Fibroblast of villous mesenchyme (primary cell): Measurements from ENCODE around the gene KREMEN2. TPM values are rescaled to one million over a fixed set of nuclear protein-coding genes. Genes with fewer than 3 reads are reported as not detected.

Experiments
- DNase-seq: peaks from one replicate; pipeline ENCODE4 v3.0.0-alpha.2; 2010; ENCODE audit warnings: low read depth
- H3K4me3 ChIP-seq: 2 replicates; pipeline ENCODE4 v1.5.1; 2011; ENCODE audit warnings: low read depth, mild to moderate bottlenecking, low read length
- total RNA-seq: library from RNA; depleted of rRNA; stranded (reverse); fragments of >200 nt; gene quantifications from 2 replicates; pipeline ENCODE4 v1.2.3, GENCODE V29; 2012
- TF ChIP-seq, protein P1 (sequence below): IDR thresholded peaks from 2 replicates; pipeline ENCODE4 v1.5.1; 2012; ENCODE audit warnings: low read depth, mild to moderate bottlenecking, low read length; ENCODE audit not compliant: insufficient read depth

KREMEN2 gene
- total RNA-seq, 1 donor = under 0.01 TPM

GRCh38 chr16:2991566-2992261 lies 27.6 kb downstream of the KREMEN2 start:
- no peak overlapping the region for H3K4me3 ChIP-seq
- no peak for DNase-seq
- TF ChIP-seq, protein P1, sequence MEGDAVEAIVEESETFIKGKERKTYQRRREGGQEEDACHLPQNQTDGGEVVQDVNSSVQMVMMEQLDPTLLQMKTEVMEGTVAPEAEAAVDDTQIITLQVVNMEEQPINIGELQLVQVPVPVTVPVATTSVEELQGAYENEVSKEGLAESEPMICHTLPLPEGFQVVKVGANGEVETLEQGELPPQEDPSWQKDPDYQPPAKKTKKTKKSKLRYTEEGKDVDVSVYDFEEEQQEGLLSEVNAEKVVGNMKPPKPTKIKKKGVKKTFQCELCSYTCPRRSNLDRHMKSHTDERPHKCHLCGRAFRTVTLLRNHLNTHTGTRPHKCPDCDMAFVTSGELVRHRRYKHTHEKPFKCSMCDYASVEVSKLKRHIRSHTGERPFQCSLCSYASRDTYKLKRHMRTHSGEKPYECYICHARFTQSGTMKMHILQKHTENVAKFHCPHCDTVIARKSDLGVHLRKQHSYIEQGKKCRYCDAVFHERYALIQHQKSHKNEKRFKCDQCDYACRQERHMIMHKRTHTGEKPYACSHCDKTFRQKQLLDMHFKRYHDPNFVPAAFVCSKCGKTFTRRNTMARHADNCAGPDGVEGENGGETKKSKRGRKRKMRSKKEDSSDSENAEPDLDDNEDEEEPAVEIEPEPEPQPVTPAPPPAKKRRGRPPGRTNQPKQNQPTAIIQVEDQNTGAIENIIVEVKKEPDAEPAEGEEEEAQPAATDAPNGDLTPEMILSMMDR = no peak

- H3K4me3 ChIP-seq = no peak overlapping the region
- TF ChIP-seq, protein P1 = no peak
- no peak for DNase-seq
These were observed 28.5 kb downstream of the KREMEN2 start for GRCh38 chr16:2992383-2993081.

DNA sequence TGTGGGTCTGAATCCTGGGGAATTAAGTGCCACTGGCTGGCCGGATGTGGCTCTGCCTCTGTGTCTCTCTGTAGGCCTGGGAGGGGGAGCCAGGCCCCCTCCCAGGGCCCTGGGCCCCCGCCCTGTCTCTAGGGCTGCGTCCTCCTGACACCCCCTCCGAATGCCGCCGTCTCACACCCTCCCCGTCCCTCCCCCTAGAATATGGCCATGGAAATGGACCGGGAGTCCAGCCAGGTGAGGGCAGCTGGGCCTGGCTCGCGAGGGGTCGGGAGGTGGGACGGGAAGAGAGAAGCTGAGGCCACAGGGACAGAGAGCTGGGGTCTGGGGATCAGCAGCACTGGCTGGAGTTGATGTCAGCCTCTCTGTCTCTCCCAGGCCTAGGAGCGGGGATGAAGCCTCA lies 32.2 kb downstream of the KREMEN2 start:
- no peak overlapping the region for H3K4me3 ChIP-seq
- no peak for DNase-seq
- TF ChIP-seq, protein P1 = no peak

GRCh38 chr16:2999929-3000328 lies 35.9 kb downstream of the KREMEN2 start:
- DNase-seq = no peak

DNA sequence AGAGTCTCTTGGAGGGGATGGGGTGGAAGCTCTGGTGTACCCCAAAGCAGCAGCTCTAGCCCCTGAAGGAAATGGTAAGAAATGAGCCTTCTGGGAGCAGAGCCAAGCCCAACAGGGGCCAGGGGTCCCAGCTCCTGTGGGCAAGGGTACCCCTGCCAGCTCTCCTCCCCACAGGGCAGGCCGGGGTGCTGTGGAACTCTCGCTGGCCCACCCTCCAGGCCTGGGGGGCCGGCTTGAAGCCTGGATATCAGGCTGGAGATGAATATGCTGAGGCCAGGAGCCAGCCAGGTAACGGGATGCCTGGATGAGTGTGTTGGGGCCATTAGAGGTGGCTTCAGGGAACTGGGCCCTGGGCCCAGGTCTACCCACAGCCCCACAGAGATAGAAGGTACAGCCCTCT lies 36.5 kb downstream of the KREMEN2 start:
- TF ChIP-seq, protein P1 = no peak
- DNase-seq = no peak
- no peak overlapping the region for H3K4me3 ChIP-seq

More at GRCh38 chr16:2999929-3000328, 35.9 kb downstream of the KREMEN2 start:
- H3K4me3 ChIP-seq = no peak overlapping the region
- TF ChIP-seq, protein P1 = no peak

- no peak for DNase-seq
- no peak overlapping the region for H3K4me3 ChIP-seq
- TF ChIP-seq, protein P1 = no peak
These were observed 37.2 kb downstream of the KREMEN2 start for GRCh38 chr16:3001316-3001715.
